Cardiac fibroblast (primary cell): ENCODE measurements around the gene A1BG.

Source experiments
- DNase-seq, 2 donors: peaks; one replicate each; pipeline versions ENCODE4 v3.0.0 to v3.0.0-alpha.2; 2010; ENCODE audit warnings: low read depth in 2 of 2
- H3K4me3 ChIP-seq, 2 donors: replicated peaks in 1 of 2; 1 replicate in 1 of 2; 2 replicates in 1 of 2; pipeline ENCODE4 v1.5.1; 2011; ENCODE audit warnings: low read depth in 2 of 2, low read length in 2 of 2, mild to moderate bottlenecking in 2 of 2, moderate library complexity in 1 of 2
- CTCF ChIP-seq: IDR thresholded peaks from one replicate; pipeline ENCODE4 v1.5.1; 2011; ENCODE audit warnings: low read depth, mild to moderate bottlenecking, low read length, inconsistent platforms

The A1BG gene

GRCh38 chr19:58398087-58398486 lies 44.8 kb upstream of the A1BG start:
- no peak for TF ChIP-seq CTCF
- DNase-seq = no peak
- H3K4me3 ChIP-seq = no peak overlapping the region

GRCh38 chr19:58397533-58398037 lies 44.3 kb upstream of the A1BG start:
- DNase-seq = no peak
- H3K4me3 ChIP-seq = no peak overlapping the region
- no peak for TF ChIP-seq CTCF

- DNase-seq = no peak
- H3K4me3 ChIP-seq = no peak overlapping the region
- TF ChIP-seq CTCF = no peak
Observed at GRCh38 chr19:58396691-58397532, 43.6 kb upstream of the A1BG start.

- no peak for TF ChIP-seq CTCF
- H3K4me3 ChIP-seq = no peak overlapping the region
- no peak for DNase-seq
Observed at GRCh38 chr19:58395979-58396627, 42.8 kb upstream of the A1BG start.

GRCh38 chr19:58395220-58395978 lies 42.1 kb upstream of the A1BG start, which contains the start of gene RNF225:
Gene RNF225, plus strand, starts transcription at chr19:58395656. Its CDS starts 434 bp downstream, at chr19:58396090.
- H3K4me3 ChIP-seq = no peak within 1 kb of the TSS
- no peak for DNase-seq
- no peak for TF ChIP-seq CTCF

GRCh38 chr19:58394821-58395219 lies 41.5 kb upstream of the A1BG start:
- H3K4me3 ChIP-seq = no peak overlapping the region

More at GRCh38 chr19:58394821-58395219, 41.5 kb upstream of the A1BG start:
- DNase-seq = no peak
- no peak for TF ChIP-seq CTCF
